Measurements from ENCODE around the gene GPX1. TPM values are rescaled to one million over a fixed set of nuclear protein-coding genes. Genes with fewer than 3 reads are reported as not detected.
A peak's percentile ranks its signal among the peaks of the same experiment; 100 is the strongest.

Gene GPX1
- total RNA-seq, 1 donor from 2014 or later: 97.9 TPM

DNA sequence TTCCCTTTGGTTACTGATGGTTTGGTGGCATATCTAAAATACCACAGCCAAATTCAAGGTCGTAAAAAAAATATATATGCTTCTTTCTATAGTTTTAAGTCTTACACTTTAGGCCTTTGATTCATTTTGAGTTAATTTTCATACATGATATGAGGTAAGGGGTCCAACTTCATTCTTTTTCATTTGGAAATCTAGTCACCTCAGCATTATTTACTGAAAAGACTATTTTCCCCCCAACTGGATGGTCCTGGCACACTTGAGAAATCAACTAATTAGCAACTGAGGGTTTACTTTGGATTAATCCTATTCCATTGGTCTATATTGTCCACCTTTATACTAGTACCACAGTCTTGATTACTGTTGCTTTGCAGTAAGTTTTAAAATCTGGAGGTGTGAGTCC is 27.5 kb upstream of the GPX1 start:
- no peaks in the 10 kb centered on the region for H3K9me3 Mint-ChIP-seq
- H3K36me3 Mint-ChIP-seq: peaks cover 12% of the 10 kb centered on the region
- TF ChIP-seq, protein P1, sequence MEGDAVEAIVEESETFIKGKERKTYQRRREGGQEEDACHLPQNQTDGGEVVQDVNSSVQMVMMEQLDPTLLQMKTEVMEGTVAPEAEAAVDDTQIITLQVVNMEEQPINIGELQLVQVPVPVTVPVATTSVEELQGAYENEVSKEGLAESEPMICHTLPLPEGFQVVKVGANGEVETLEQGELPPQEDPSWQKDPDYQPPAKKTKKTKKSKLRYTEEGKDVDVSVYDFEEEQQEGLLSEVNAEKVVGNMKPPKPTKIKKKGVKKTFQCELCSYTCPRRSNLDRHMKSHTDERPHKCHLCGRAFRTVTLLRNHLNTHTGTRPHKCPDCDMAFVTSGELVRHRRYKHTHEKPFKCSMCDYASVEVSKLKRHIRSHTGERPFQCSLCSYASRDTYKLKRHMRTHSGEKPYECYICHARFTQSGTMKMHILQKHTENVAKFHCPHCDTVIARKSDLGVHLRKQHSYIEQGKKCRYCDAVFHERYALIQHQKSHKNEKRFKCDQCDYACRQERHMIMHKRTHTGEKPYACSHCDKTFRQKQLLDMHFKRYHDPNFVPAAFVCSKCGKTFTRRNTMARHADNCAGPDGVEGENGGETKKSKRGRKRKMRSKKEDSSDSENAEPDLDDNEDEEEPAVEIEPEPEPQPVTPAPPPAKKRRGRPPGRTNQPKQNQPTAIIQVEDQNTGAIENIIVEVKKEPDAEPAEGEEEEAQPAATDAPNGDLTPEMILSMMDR (IDR thresholded peaks at IDR 0.05; ENCODE audit: unreplicated experiment): no peak
- DNase-seq (ENCODE audit: low spot score in 2 of 2, unreplicated experiment in 2 of 2): no peak
- H3K27ac Mint-ChIP-seq: no peak overlapping the region
- H3K4me3 Mint-ChIP-seq: no peak overlapping the region
- H3K4me1 Mint-ChIP-seq: peaks cover 7% of the 10 kb centered on the region
- H3K27me3 Mint-ChIP-seq (ENCODE audit: low read depth): no peaks in the 10 kb centered on the region

DNA sequence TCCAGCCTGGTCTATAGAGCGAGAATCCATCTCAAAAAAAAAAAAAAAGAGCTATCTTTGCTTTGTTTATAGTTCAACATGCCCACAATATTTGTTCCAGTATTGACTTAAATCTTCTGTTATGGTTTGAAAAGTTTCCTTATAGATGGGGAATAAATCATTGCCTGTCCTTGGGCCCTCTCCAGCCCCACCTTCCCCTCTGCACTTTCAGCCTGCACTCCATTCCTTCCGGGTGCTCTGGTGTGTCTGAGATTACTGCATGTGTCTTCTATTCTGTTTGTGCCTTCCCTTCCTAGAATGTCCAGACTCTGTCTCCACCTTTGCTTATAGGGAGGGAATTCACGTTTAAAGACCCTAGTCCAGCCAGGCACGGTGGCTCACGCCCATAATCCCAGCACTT is 25.2 kb upstream of the GPX1 start:
- no peak overlapping the region for H3K4me3 Mint-ChIP-seq
- DNase-seq (ENCODE audit: low spot score in 2 of 2, unreplicated experiment in 2 of 2): no peak
- TF ChIP-seq, protein P1 (IDR thresholded peaks at IDR 0.05; ENCODE audit: unreplicated experiment): no peak
- peaks cover 7% of the 10 kb centered on the region for H3K36me3 Mint-ChIP-seq
- H3K9me3 Mint-ChIP-seq: no peaks in the 10 kb centered on the region
- peaks cover 9% of the 10 kb centered on the region for H3K4me1 Mint-ChIP-seq
- no peaks in the 10 kb centered on the region for H3K27me3 Mint-ChIP-seq (ENCODE audit: low read depth)
- H3K27ac Mint-ChIP-seq: no peak overlapping the region

DNA sequence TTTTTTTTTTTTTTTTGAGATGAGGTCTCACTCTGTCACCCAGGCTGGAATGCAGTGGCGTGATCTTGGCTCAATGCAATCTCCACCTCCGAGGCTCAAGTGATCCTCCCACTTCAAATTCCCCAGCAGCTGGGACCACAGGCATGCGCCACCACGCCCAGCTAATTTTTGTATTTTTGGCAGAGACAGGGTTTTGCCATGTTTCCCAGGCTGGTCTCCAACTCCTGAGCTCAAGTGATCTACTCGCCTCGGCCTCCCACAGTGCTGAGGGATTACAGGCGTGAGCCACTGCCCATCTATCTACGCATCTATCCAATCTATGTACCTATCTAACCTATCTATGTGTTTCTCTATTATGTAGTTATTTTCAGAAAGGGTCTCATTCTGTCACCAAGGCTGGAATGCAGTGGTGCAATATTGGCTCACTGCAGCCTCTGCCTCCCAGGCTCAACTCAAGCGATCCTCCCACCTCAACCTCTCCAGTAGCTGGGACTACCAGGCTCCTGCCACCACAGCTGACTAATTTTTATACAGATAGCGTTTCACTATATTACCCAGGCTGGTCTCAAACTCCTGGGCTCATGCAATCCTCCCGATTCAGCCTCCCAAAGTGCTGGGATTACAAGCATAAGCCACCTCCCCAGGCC is 20.2 kb upstream of the GPX1 start:
- no peak overlapping the region for H3K4me3 Mint-ChIP-seq
- H3K4me1 Mint-ChIP-seq: peaks cover 4% of the 10 kb centered on the region
- H3K27ac Mint-ChIP-seq: peak overlapping the region; percentile 82
- H3K36me3 Mint-ChIP-seq: peaks cover 14% of the 10 kb centered on the region
- TF ChIP-seq, protein P1 (IDR thresholded peaks at IDR 0.05; ENCODE audit: unreplicated experiment): no peak
- H3K9me3 Mint-ChIP-seq: no peaks in the 10 kb centered on the region
- DNase-seq (ENCODE audit: low spot score in 2 of 2, unreplicated experiment in 2 of 2): no peak
- no peaks in the 10 kb centered on the region for H3K27me3 Mint-ChIP-seq (ENCODE audit: low read depth)

DNA sequence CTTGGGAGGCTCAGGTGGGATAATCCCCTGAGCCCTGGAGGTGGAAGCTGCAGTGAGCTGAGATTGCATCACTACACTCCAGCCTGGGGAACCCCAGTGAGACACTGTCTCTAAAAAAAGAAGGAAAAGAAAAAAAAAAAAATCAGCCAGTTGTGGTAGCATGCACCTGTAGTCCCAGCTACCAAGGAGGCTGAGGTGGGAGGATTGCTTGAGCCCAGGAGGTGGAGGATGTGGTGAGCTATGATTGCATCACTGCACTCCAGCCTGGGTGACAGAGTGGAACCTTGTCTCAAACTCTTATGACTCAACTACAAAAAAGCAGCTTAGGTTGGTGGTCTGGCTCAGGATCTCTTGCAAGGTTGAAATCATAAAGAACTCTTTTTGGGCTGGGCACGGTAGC is 19.3 kb upstream of the GPX1 start:
- H3K27me3 Mint-ChIP-seq (ENCODE audit: low read depth): no peaks in the 10 kb centered on the region
- no peak overlapping the region for H3K4me3 Mint-ChIP-seq
- TF ChIP-seq, protein P1 (IDR thresholded peaks at IDR 0.05; ENCODE audit: unreplicated experiment): no peak
- H3K4me1 Mint-ChIP-seq: peaks cover 4% of the 10 kb centered on the region
- no peaks in the 10 kb centered on the region for H3K9me3 Mint-ChIP-seq
- H3K36me3 Mint-ChIP-seq: peaks cover 20% of the 10 kb centered on the region
- H3K27ac Mint-ChIP-seq: no peak overlapping the region
- no peak for DNase-seq (ENCODE audit: low spot score in 2 of 2, unreplicated experiment in 2 of 2)

DNA sequence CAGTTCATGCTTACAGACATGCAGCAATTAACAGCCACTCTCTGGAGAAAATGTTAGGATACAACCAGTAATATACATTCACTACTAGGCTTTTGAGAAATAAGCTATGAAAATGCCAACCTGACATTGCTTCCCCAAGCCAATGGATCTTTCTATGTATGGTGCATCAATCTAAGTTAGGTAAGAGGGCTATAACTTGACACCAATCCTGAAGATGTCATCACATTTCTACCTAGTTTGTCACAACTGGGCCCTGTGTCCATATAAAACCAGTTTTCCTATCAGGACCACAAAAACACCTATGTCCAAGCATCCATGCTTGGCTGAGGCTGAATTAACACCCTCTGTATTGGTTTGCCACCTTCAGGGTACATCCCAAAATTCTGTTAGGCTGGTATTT is 13.8 kb upstream of the GPX1 start:
- no peak overlapping the region for H3K27ac Mint-ChIP-seq
- peaks cover 31% of the 10 kb centered on the region for H3K36me3 Mint-ChIP-seq
- no peaks in the 10 kb centered on the region for H3K4me1 Mint-ChIP-seq
- TF ChIP-seq, protein P1 (IDR thresholded peaks at IDR 0.05; ENCODE audit: unreplicated experiment): no peak
- H3K27me3 Mint-ChIP-seq (ENCODE audit: low read depth): no peaks in the 10 kb centered on the region
- H3K4me3 Mint-ChIP-seq: no peak overlapping the region
- H3K9me3 Mint-ChIP-seq: no peaks in the 10 kb centered on the region
- no peak for DNase-seq (ENCODE audit: low spot score in 2 of 2, unreplicated experiment in 2 of 2)

All from mesothelial cell of epicardium (in vitro differentiated cells).